ENCODE results near the gene DLG2. TPM values are rescaled to one million over a fixed set of nuclear protein-coding genes. Genes with fewer than 3 reads are reported as not detected.

Gene DLG2
- total and polyA plus RNA-seq, 2 of the 4 experiments (the other 2 are of a cell fraction) = 0.31 to 0.36 TPM

GRCh38 chr11:84211896-84212295 is 1415.2 kb downstream of the DLG2 start:
- no peaks in the 10 kb centered on the region for H3K27me3 ChIP-seq (ENCODE audit: control insufficient read depth, insufficient read depth, low read length)
- H3K14ac ChIP-seq (replicated peaks; ENCODE audit: low read depth, low read length) = no peak overlapping the region
- no TSS peak for BruUV-seq (replicated peaks)
- H2BK15ac ChIP-seq (ENCODE audit: low read depth, low read length) = no peak overlapping the region
- H3K9me3 ChIP-seq (ENCODE audit: control insufficient read depth, insufficient read depth, low read length) = no peaks in the 10 kb centered on the region
- no peak overlapping the region for H3K23ac ChIP-seq (ENCODE audit: low read depth, low read length)
- H4K5ac ChIP-seq (ENCODE audit: low read depth, low read length) = no peak overlapping the region
- no peak overlapping the region for H3K27ac ChIP-seq (ENCODE audit: insufficient read depth, low read length)
- H2AK5ac ChIP-seq (ENCODE audit: low read depth, low read length) = no peak overlapping the region
- no peaks in the 10 kb centered on the region for H4K20me1 ChIP-seq (ENCODE audit: insufficient read depth, low read length)
- dilution Hi-C loops (cut with HindIII; ENCODE audit: low sequenced_read_pairs, unreplicated experiment) (no loop called here), in situ Hi-C loops (cut with MboI; ENCODE audit: low sequenced_read_pairs) (no loop called here), intact Hi-C loops (cut with micrococcal nuclease) (no loop called here)
- H3K36me3 ChIP-seq (ENCODE audit: control insufficient read depth, insufficient read depth, low read length) = no peaks in the 10 kb centered on the region
- no peak overlapping the region for H4K8ac ChIP-seq (ENCODE audit: low read depth in 2 of 2, low read length in 2 of 2)
- no peak overlapping the region for H3K4me2 ChIP-seq (ENCODE audit: low read depth, low read length)
- no peaks in the 10 kb centered on the region for H3K9me1 ChIP-seq (ENCODE audit: insufficient read depth, low read length)
- H3K9ac ChIP-seq (ENCODE audit: low read depth, low read length) = no peak overlapping the region
- POLR2A ChIA-PET (ENCODE audit: unreplicated experiment) = no interaction called here
- no peak overlapping the region for H3K56ac ChIP-seq (ENCODE audit: extremely low read depth, insufficient read depth, low read length)
- DNase-seq (no peak), ATAC-seq (ENCODE audit: low read depth) (no peak)
- CTCF ChIA-PET = no interaction called here
- TF ChIP-seq MXI1 (IDR thresholded peaks at IDR 0.05; ENCODE audit: borderline replicate concordance, low read depth, low read length) = no peak
- no peak for TF ChIP-seq USF2 (IDR thresholded peaks at IDR 0.05; ENCODE audit: low read depth, low read length)
- TF ChIP-seq RFX5 (IDR thresholded peaks at IDR 0.05; ENCODE audit: low read depth, low read length) = no peak
- H2BK20ac ChIP-seq (ENCODE audit: low read depth, low read length) = no peak overlapping the region
- H2AFZ ChIP-seq (replicated peaks; ENCODE audit: low read length, poor library complexity) = no peak overlapping the region
- H2BK5ac ChIP-seq (ENCODE audit: low read depth, low read length, poor library complexity, severe bottlenecking) = no peak overlapping the region
- H3K79me1 ChIP-seq (ENCODE audit: low read depth in 1 of 2, low read length in 2 of 2) = no peaks in the 10 kb centered on the region
- no CpG with 5 or more reads among the region's 3 CpGs for WGBS, 2 experiments (ENCODE audit: extremely low coverage in 2 of 2, insufficient read length in 1 of 2)
- H3K18ac ChIP-seq (ENCODE audit: low read depth, low read length) = no peak overlapping the region
- H2AK9ac ChIP-seq (replicated peaks; ENCODE audit: low read depth, low read length, poor library complexity) = no peak overlapping the region
- no peak overlapping the region for H2BK120ac ChIP-seq (ENCODE audit: low read depth, low read length)
- no peak overlapping the region for H3K4me3 ChIP-seq (ENCODE audit: insufficient read depth, low read depth, low read length)
- no peak overlapping the region for H4K91ac ChIP-seq (ENCODE audit: insufficient read depth, low read depth, low read length)
- H3K4me1 ChIP-seq (ENCODE audit: control insufficient read depth, insufficient read depth, low read length) = no peaks in the 10 kb centered on the region
- no peak overlapping the region for H3K4ac ChIP-seq (ENCODE audit: low read depth, low read length)

All from IMR-90 (cell line).